ENCODE data around the gene METTL8.
A peak's percentile ranks its signal among the peaks of the same experiment; 100 is the strongest.
"Not testable (repeated sequence)": the region's sequence is repeated elsewhere in the genome, so short reads cannot be mapped to it uniquely, and the experiment has no call there.

The METTL8 gene

GRCh38 chr2:171400395-171400794, 33.4 kb downstream of the METTL8 start:
- no peak for DNase-seq

- DNase-seq = no peak
These were observed 34.5 kb downstream of the METTL8 start for GRCh38 chr2:171399292-171399691.

GRCh38 chr2:171394164-171394740, 39.5 kb downstream of the METTL8 start:
- peak; percentile 45 for DNase-seq

- peak; percentile 31 for DNase-seq
These were observed 40.3 kb downstream of the METTL8 start for GRCh38 chr2:171393487-171393886.

- DNase-seq = no peak
These were observed 42.3 kb downstream of the METTL8 start for GRCh38 chr2:171391532-171391931.

- no peak for DNase-seq
These were observed 42.8 kb downstream of the METTL8 start for GRCh38 chr2:171390941-171391516.

- DNase-seq = no peak
These were observed 44.0 kb downstream of the METTL8 start for GRCh38 chr2:171389780-171390179.

- DNase-seq = no peak
These were observed 44.5 kb downstream of the METTL8 start for GRCh38 chr2:171389325-171389724.

- DNase-seq = no peak
These were observed 46.7 kb downstream of the METTL8 start for GRCh38 chr2:171387052-171387451.

- no peak for DNase-seq
These were observed 47.2 kb downstream of the METTL8 start for GRCh38 chr2:171386627-171387026.

GRCh38 chr2:171383134-171383533, 50.7 kb downstream of the METTL8 start:
- no peak for DNase-seq

GRCh38 chr2:171382175-171382574, 51.6 kb downstream of the METTL8 start:
- not testable (repeated sequence) for DNase-seq

- DNase-seq = not testable (repeated sequence)
These were observed 55.9 kb downstream of the METTL8 start for GRCh38 chr2:171377852-171378251.

- DNase-seq = no peak
These were observed 66.1 kb downstream of the METTL8 start for GRCh38 chr2:171367692-171368091.

GRCh38 chr2:171365778-171366177, 68.0 kb downstream of the METTL8 start:
- DNase-seq = no peak

GRCh38 chr2:171365232-171365631, 68.6 kb downstream of the METTL8 start:
- DNase-seq = no peak

- no peak for DNase-seq
These were observed 71.4 kb downstream of the METTL8 start for GRCh38 chr2:171362396-171362795.

- DNase-seq = no peak
These were observed 72.9 kb downstream of the METTL8 start for GRCh38 chr2:171360905-171361304.

- not testable (repeated sequence) for DNase-seq
These were observed 80.0 kb downstream of the METTL8 start for GRCh38 chr2:171353746-171354145.

- no peak for DNase-seq
These were observed 85.7 kb downstream of the METTL8 start for GRCh38 chr2:171348056-171348455.

GRCh38 chr2:171347591-171348032, 86.2 kb downstream of the METTL8 start:
- DNase-seq = no peak

- DNase-seq = no peak
These were observed 86.8 kb downstream of the METTL8 start for GRCh38 chr2:171346723-171347557.

- no peak for DNase-seq
These were observed 87.6 kb downstream of the METTL8 start for GRCh38 chr2:171345971-171346722.
